CD4-positive, CD25-positive, alpha-beta regulatory T cell (primary cell): Measurements from ENCODE around the gene C5orf58. TPM values are rescaled to one million over a fixed set of nuclear protein-coding genes. Genes with fewer than 3 reads are reported as not detected.

Experiments
- ATAC-seq, 2 donors: fragments of 150-1000 bp; cut with Tn5 transposase; one replicate each; pipeline ENCODE4 v1.10.0; 2021; ENCODE audit warnings: low read depth in 2 of 2, moderate number of reproducible peaks in 2 of 2, moderate library complexity in 1 of 2
- DNase-seq, 3 donors: peaks; one replicate each; pipeline versions ENCODE4 v3.0.0 to v3.0.0-alpha.2; 2012 to 2022; ENCODE audit warnings: mixed read lengths in 1 of 3
- H3K27ac ChIP-seq: one replicate; pipeline ENCODE4 v1.7.0; 2013; ENCODE audit warnings: mild to moderate bottlenecking, low read length; ENCODE audit not compliant: insufficient read depth, poor library complexity, severe bottlenecking
- H3K27me3 ChIP-seq: one replicate; pipeline ENCODE4 v1.7.0; 2013; ENCODE audit warnings: low read length; ENCODE audit not compliant: control insufficient read depth, insufficient read depth
- H3K36me3 ChIP-seq: one replicate; pipeline ENCODE4 v1.7.0; 2013; ENCODE audit warnings: mild to moderate bottlenecking, low read length, moderate library complexity; ENCODE audit not compliant: control insufficient read depth, insufficient read depth
- H3K4me1 ChIP-seq: 2 replicates; pipeline ENCODE4 v1.7.0; 2013; ENCODE audit warnings: mild to moderate bottlenecking, low read length; ENCODE audit not compliant: insufficient read depth, control insufficient read depth, poor library complexity, severe bottlenecking
- H3K4me3 ChIP-seq: one replicate; pipeline ENCODE4 v1.7.0; 2013; ENCODE audit warnings: low read depth, mild to moderate bottlenecking, low read length, moderate library complexity
- H3K9me3 ChIP-seq, 2 experiments: 1 replicate in 1 of 2; 2 replicates in 1 of 2; pipeline ENCODE4 v1.7.0; 2013; ENCODE audit warnings: low read length in 2 of 2, mild to moderate bottlenecking in 1 of 2, moderate library complexity in 1 of 2; ENCODE audit not compliant: control insufficient read depth in 2 of 2
- H3K27ac Mint-ChIP-seq, 3 donors: one replicate each; pipeline ENCODE4 v1.8.0; 2020 to 2022; ENCODE audit warnings: mild to moderate bottlenecking in 3 of 3, mixed read lengths in 3 of 3, moderate library complexity in 2 of 3
- H3K27me3 Mint-ChIP-seq: one replicate; pipeline ENCODE4 v1.8.0; 2022; ENCODE audit warnings: mild to moderate bottlenecking, mixed read lengths
- H3K36me3 Mint-ChIP-seq: one replicate; pipeline ENCODE4 v1.8.0; 2020; ENCODE audit warnings: mixed read lengths
- H3K4me1 Mint-ChIP-seq, 4 donors: one replicate each; pipeline ENCODE4 v1.8.0; 2020 to 2022; ENCODE audit warnings: mixed read lengths in 4 of 4, mild to moderate bottlenecking in 1 of 4
- H3K4me3 Mint-ChIP-seq, 4 donors: one replicate each; pipeline ENCODE4 v1.8.0; 2020 to 2022; ENCODE audit warnings: mild to moderate bottlenecking in 4 of 4, mixed read lengths in 4 of 4, moderate library complexity in 3 of 4
- H3K9me3 Mint-ChIP-seq, 7 donors: one replicate each; pipeline ENCODE4 v1.8.0; 2020 to 2022; ENCODE audit warnings: mixed read lengths in 7 of 7, mild to moderate bottlenecking in 3 of 7, moderate library complexity in 2 of 7
- polyA plus RNA-seq, 4 donors: library from polyadenylated mRNA; unstranded; fragments of 300-500 nt; fragmentation: Illumina TruSeq; gene quantifications; one replicate each; pipeline ENCODE4 v1.2.3, GENCODE V29; 2021
- total RNA-seq: library from RNA; stranded (reverse); gene quantifications from one replicate; pipeline ENCODE4 v1.2.3, GENCODE V29; 2022

Gene C5orf58
- total and polyA plus RNA-seq, 5 donors from 2014 or later, result 0.44 to 1.1 (median 0.69) TPM; not detected in 1

DNA sequence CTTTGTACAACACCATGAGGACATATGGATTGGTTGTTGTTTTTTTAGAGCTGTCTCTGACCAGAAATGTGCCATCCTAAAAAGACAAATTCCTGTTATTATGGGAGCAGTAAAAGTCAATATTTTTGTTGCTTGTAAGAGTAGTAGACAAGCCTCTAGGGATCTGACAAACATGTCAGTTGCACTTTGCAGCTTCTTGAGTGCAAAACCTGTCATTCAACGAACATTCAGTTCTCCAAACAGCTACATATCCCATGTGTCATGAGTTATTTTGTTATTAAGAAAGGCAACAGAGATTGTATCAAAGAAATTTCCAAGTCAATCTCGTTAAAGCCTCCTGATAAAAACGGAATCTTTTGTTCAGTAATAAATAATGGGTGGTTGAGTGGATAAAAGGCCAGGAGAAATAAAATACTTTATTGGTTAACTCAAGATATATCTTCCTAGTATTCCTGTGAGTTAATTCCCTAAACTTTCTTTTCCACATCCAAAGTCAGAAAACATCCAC lies 18.1 kb downstream of the C5orf58 start:
- ATAC-seq (no peak), DNase-seq (no peak)
- Histone ChIP-seq H3K36me3 (peaks cover 94% of the 10 kb centered on the region), H3K27ac (no peak overlapping the region), H3K27me3 (no peaks in the 10 kb centered on the region), H3K9me3 (no peaks in the 10 kb centered on the region), H3K4me1 (peaks cover 28% of the 10 kb centered on the region), H3K4me3 (no peak overlapping the region)
- peaks cover 82% of the 10 kb centered on the region for H3K36me3 Mint-ChIP-seq
- H3K27me3 Mint-ChIP-seq, result no peaks in the 10 kb centered on the region
- peaks cover 20 to 58% (median 38%) of the 10 kb centered on the region in 4 donors for H3K4me1 Mint-ChIP-seq
- no peak overlapping the region for H3K4me3 Mint-ChIP-seq
- H3K27ac Mint-ChIP-seq, result no peak overlapping the region
- H3K9me3 Mint-ChIP-seq, result peaks cover 0 to 1% (median 0%) of the 10 kb centered on the region in 7 donors

GRCh38 chr5:170251462-170251861 lies 18.7 kb downstream of the C5orf58 start:
- Mint-ChIP-seq H3K27me3 (no peaks in the 10 kb centered on the region), H3K4me1 (peaks cover 22 to 62% (median 42%) of the 10 kb centered on the region in 4 donors), H3K9me3 (peaks cover 0 to under 1% (median 0%) of the 10 kb centered on the region in 7 donors), H3K4me3 (no peak overlapping the region), H3K36me3 (peaks cover 83% of the 10 kb centered on the region), H3K27ac (no peak overlapping the region)
- H3K36me3 ChIP-seq, result peaks cover 94% of the 10 kb centered on the region
- no peaks in the 10 kb centered on the region for H3K9me3 ChIP-seq
- DNase-seq (no peak), ATAC-seq (no peak)
- no peak overlapping the region for H3K4me3 ChIP-seq
- H3K27me3 ChIP-seq, result no peaks in the 10 kb centered on the region
- peaks cover 28% of the 10 kb centered on the region for H3K4me1 ChIP-seq
- H3K27ac ChIP-seq, result peak overlapping the region; percentile 25

DNA sequence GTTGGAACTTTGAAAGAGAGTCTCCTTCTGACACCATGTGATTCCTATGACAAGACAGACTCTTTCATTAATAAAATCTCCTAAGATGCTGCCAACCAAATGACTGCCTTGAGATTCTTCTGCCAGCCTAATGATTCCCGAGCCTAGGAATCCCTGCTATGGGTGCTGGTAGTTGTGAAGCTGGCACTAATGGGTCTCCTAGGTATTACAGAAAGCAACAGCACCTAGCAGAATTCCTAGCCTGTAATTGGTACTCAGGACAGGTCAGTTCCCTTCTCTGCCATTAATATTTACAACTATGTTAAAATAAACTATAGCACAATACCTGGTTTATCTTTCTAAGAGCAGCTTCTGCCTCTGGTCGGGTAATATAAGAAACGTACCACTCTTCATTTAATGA lies 19.3 kb downstream of the C5orf58 start:
- Histone ChIP-seq H3K4me1 (peaks cover 28% of the 10 kb centered on the region), H3K27me3 (no peaks in the 10 kb centered on the region), H3K27ac (peak overlapping the region; percentile 85), H3K9me3 (no peaks in the 10 kb centered on the region), H3K4me3 (no peak overlapping the region), H3K36me3 (peaks cover 94% of the 10 kb centered on the region)
- H3K4me3 Mint-ChIP-seq, result no peak overlapping the region
- ATAC-seq, result no peak
- H3K4me1 Mint-ChIP-seq, result peaks cover 22 to 68% (median 43%) of the 10 kb centered on the region in 4 donors
- H3K27me3 Mint-ChIP-seq, result no peaks in the 10 kb centered on the region
- no peak for DNase-seq
- peak overlapping the region in 1 of 3 donors; percentile 79 for H3K27ac Mint-ChIP-seq
- H3K9me3 Mint-ChIP-seq, result no peaks in the 10 kb centered on the region
- H3K36me3 Mint-ChIP-seq, result peaks cover 83% of the 10 kb centered on the region

- H3K27me3 ChIP-seq, result no peaks in the 10 kb centered on the region
- Mint-ChIP-seq H3K4me3 (no peak overlapping the region), H3K4me1 (peaks cover 22 to 75% (median 50%) of the 10 kb centered on the region in 4 donors), H3K9me3 (no peaks in the 10 kb centered on the region), H3K27ac (peak overlapping the region in 2 of 3 donors; percentile 32 to 84), H3K36me3 (peaks cover 83% of the 10 kb centered on the region), H3K27me3 (no peaks in the 10 kb centered on the region)
- peak overlapping the region; percentile 85 for H3K27ac ChIP-seq
- H3K36me3 ChIP-seq, result peaks cover 94% of the 10 kb centered on the region
- DNase-seq, result no peak
- ATAC-seq, result no peak
- peaks cover 29% of the 10 kb centered on the region for H3K4me1 ChIP-seq
- H3K9me3 ChIP-seq, result no peaks in the 10 kb centered on the region
- H3K4me3 ChIP-seq, result no peak overlapping the region
These were observed 20.1 kb downstream of the C5orf58 start for GRCh38 chr5:170252720-170253350.

GRCh38 chr5:170254056-170254455 lies 21.3 kb downstream of the C5orf58 start:
- H3K4me3 Mint-ChIP-seq, result peak overlapping the region in 3 of 4 donors; percentile 57 to 59 (median 57)

DNA sequence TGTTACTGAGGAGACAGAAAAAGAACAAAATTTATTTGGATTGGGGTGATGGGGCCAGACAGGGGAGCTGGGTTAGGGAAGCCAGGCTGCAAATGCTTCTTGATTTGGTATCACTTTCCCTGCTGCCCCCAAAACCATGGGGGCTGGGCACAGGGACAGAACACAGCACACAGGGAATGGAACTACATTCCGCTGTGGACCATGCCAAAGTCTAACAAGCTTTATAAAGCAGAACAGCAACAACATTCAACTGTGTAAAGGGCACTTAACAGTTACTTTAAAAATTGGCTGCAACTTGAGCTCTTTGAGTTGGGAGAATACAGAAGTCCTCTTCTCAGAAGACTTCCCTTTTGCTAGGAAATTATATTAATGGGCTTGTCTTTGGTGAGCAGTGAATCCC lies 23.8 kb downstream of the C5orf58 start:
- peaks cover 94% of the 10 kb centered on the region for H3K36me3 ChIP-seq
- H3K36me3 Mint-ChIP-seq, result peaks cover 83% of the 10 kb centered on the region
- H3K4me1 ChIP-seq, result peaks cover 51% of the 10 kb centered on the region

More at GRCh38 chr5:170254056-170254455, 21.3 kb downstream of the C5orf58 start:
- Histone ChIP-seq H3K4me3 (peak overlapping the region; percentile 34), H3K4me1 (peaks cover 35% of the 10 kb centered on the region), H3K27ac (peak overlapping the region; percentile 85), H3K36me3 (peaks cover 94% of the 10 kb centered on the region), H3K27me3 (no peaks in the 10 kb centered on the region), H3K9me3 (no peaks in the 10 kb centered on the region)
- peak; percentile 97 to 99 for ATAC-seq
- peaks cover 27 to 81% (median 57%) of the 10 kb centered on the region in 4 donors for H3K4me1 Mint-ChIP-seq
- peaks cover 84% of the 10 kb centered on the region for H3K36me3 Mint-ChIP-seq
- no peaks in the 10 kb centered on the region for H3K27me3 Mint-ChIP-seq
- peak; percentile 65 to 93 (median 80) for DNase-seq
- H3K9me3 Mint-ChIP-seq, result no peaks in the 10 kb centered on the region
- peak overlapping the region; percentile 78 to 91 (median 84) for H3K27ac Mint-ChIP-seq

GRCh38 chr5:170257370-170257769 lies 24.6 kb downstream of the C5orf58 start:
- Mint-ChIP-seq H3K9me3 (no peaks in the 10 kb centered on the region), H3K4me3 (no peak overlapping the region), H3K27me3 (no peaks in the 10 kb centered on the region), H3K27ac (peak overlapping the region in 2 of 3 donors; percentile 84), H3K4me1 (peaks cover 44 to 92% (median 70%) of the 10 kb centered on the region in 4 donors), H3K36me3 (peaks cover 83% of the 10 kb centered on the region)
- Histone ChIP-seq H3K9me3 (no peaks in the 10 kb centered on the region), H3K36me3 (peaks cover 92% of the 10 kb centered on the region), H3K27me3 (no peaks in the 10 kb centered on the region), H3K4me3 (no peak overlapping the region), H3K27ac (peak overlapping the region; percentile 44), H3K4me1 (peaks cover 58% of the 10 kb centered on the region)
- ATAC-seq (no peak), DNase-seq (no peak)

More for the DNA sequence above, 23.8 kb downstream of the C5orf58 start:
- Mint-ChIP-seq H3K27ac (peak overlapping the region; percentile 84 to 94 (median 84)), H3K27me3 (no peaks in the 10 kb centered on the region), H3K9me3 (no peaks in the 10 kb centered on the region), H3K4me1 (peaks cover 36 to 86% (median 63%) of the 10 kb centered on the region in 4 donors), H3K4me3 (peak overlapping the region in 1 of 4 donors; percentile 50)
- no peak overlapping the region for H3K27ac ChIP-seq
- H3K27me3 ChIP-seq, result no peaks in the 10 kb centered on the region
- H3K9me3 ChIP-seq, result no peaks in the 10 kb centered on the region
- no peak overlapping the region for H3K4me3 ChIP-seq
- ATAC-seq (no peak), DNase-seq (no peak)
